HepG2 (cell line): Measurements from ENCODE around the gene KRT14. TPM values are rescaled to one million over a fixed set of nuclear protein-coding genes. Genes with fewer than 3 reads are reported as not detected.

Experiments
- DRAP1 ChIP-seq: IDR thresholded peaks from 2 replicates; pipeline ENCODE4 v1.6.1; 2016; ENCODE audit warnings: missing genetic modification reagents, missing compliant biosample characterization
- ELK4 ChIP-seq: sonication (generic); formaldehyde crosslinking; IDR thresholded peaks from 2 replicates; pipeline ENCODE4 v1.9.0; 2021; ENCODE audit warnings: missing genetic modification reagents, borderline replicate concordance
- ESRRA ChIP-seq: sonication (generic); formaldehyde crosslinking; IDR thresholded peaks from 2 replicates; pipeline ENCODE4 v1.5.1; 2020; ENCODE audit warnings: mild to moderate bottlenecking, low read depth, missing genetic modification reagents
- FOXK1 ChIP-seq: sonication (generic); formaldehyde crosslinking; IDR thresholded peaks from 2 replicates; pipeline ENCODE4 v1.4.0; 2020; ENCODE audit warnings: low read depth, missing genetic modification reagents, borderline replicate concordance
- GPN1 ChIP-seq: sonication (generic); formaldehyde crosslinking; IDR thresholded peaks from 2 replicates; pipeline ENCODE4 v1.5.1; 2020; ENCODE audit warnings: missing genetic modification reagents, borderline replicate concordance
- HNRNPH1 ChIP-seq: fragments of 200-400 bp; formaldehyde crosslinking; optimal IDR thresholded peaks from 2 replicates; pipeline ENCODE3; 2017; ENCODE audit warnings: mild to moderate bottlenecking, low read depth, low read length
- IKZF4 ChIP-seq: sonication (generic); formaldehyde crosslinking; IDR thresholded peaks from 2 replicates; pipeline ENCODE4 v1.5.1; 2020; ENCODE audit warnings: borderline replicate concordance, mild to moderate bottlenecking, low read depth, missing genetic modification reagents; ENCODE audit errors: not compliant biosample characterization
- SKI ChIP-seq: fragments of 450-650 bp; IDR thresholded peaks from one replicate; pipeline ENCODE4 v1.6.1; 2018; ENCODE audit warnings: mild to moderate bottlenecking; ENCODE audit not compliant: partially characterized antibody
- ZBTB26 ChIP-seq: IDR thresholded peaks from 2 replicates; pipeline ENCODE4 v1.6.1; 2016; ENCODE audit warnings: missing compliant biosample characterization, missing genetic modification reagents, borderline replicate concordance
- ZNF124 ChIP-seq: sonication (generic); formaldehyde crosslinking; IDR thresholded peaks from 2 replicates; pipeline ENCODE4 v1.4.0; 2020; ENCODE audit warnings: missing genetic modification reagents
- ZNF225 ChIP-seq: sonication (generic); formaldehyde crosslinking; IDR thresholded peaks from 2 replicates; pipeline ENCODE4 v1.4.0; 2020; ENCODE audit warnings: mild to moderate bottlenecking, missing genetic modification reagents
- ZNF251 ChIP-seq: sonication (generic); formaldehyde crosslinking; IDR thresholded peaks from 2 replicates; pipeline ENCODE4 v1.9.0; 2021; ENCODE audit warnings: mild to moderate bottlenecking, missing genetic modification reagents
- ZNF275 ChIP-seq: sonication (generic); formaldehyde crosslinking; IDR thresholded peaks from 2 replicates; pipeline ENCODE4 v1.8.0; 2022; ENCODE audit warnings: missing genetic modification reagents, mild to moderate bottlenecking, inconsistent platforms, borderline replicate concordance
- ZNF333 ChIP-seq: sonication (generic); formaldehyde crosslinking; IDR thresholded peaks from 2 replicates; pipeline ENCODE4 v1.4.0; 2020; ENCODE audit warnings: mild to moderate bottlenecking, missing genetic modification reagents, borderline replicate concordance
- ZNF335 ChIP-seq: sonication (generic); formaldehyde crosslinking; IDR thresholded peaks from 2 replicates; pipeline ENCODE4 v1.4.0; 2020; ENCODE audit warnings: missing genetic modification reagents
- ZNF468 ChIP-seq: sonication (generic); formaldehyde crosslinking; IDR thresholded peaks from 2 replicates; pipeline ENCODE4 v1.8.0; 2022; ENCODE audit warnings: mild to moderate bottlenecking, moderate library complexity, missing genetic modification reagents
- ZNF609 ChIP-seq: sonication (generic); formaldehyde crosslinking; IDR thresholded peaks from 2 replicates; pipeline ENCODE4 v1.4.0; 2020; ENCODE audit warnings: mild to moderate bottlenecking, missing genetic modification reagents, borderline replicate concordance
- ZNF768 ChIP-seq: sonication (generic); formaldehyde crosslinking; IDR thresholded peaks from 2 replicates; pipeline ENCODE4 v1.4.0; 2020; ENCODE audit warnings: missing genetic modification reagents
- ZNF780A ChIP-seq: sonication (generic); formaldehyde crosslinking; IDR thresholded peaks from 2 replicates; pipeline ENCODE4 v1.8.0; 2022; ENCODE audit warnings: mild to moderate bottlenecking, missing genetic modification reagents, moderate library complexity
- ZSCAN22 ChIP-seq: sonication (generic); formaldehyde crosslinking; IDR thresholded peaks from 2 replicates; pipeline ENCODE4 v1.4.0; 2020; ENCODE audit warnings: mild to moderate bottlenecking, missing genetic modification reagents
- polyA plus RNA-seq, 8 experiments: library from polyadenylated mRNA; depleted of rRNA in 3 of 8; stranded (reverse) in 7 of 8; unstranded in 1 of 8; fragments of >200 nt; fragmentation: Illumina TruSeq in 4 of 8; extraction: Trizol in 4 of 8; gene quantifications; 2 replicates each; pipeline versions ENCODE4 v1.2.1 to v1.2.3, GENCODE V29; 2011 to 2016; ENCODE audit warnings: low read depth in 4 of 8, missing spikeins in 1 of 8, mixed read lengths in 1 of 8; ENCODE audit not compliant: insufficient read depth in 1 of 8
- total RNA-seq, 5 experiments: library from RNA; depleted of rRNA; stranded (reverse); fragments of >200 nt; fragmentation: Illumina TruSeq; extraction: Trizol; gene quantifications; 2 replicates each; pipeline ENCODE4 v1.2.3, GENCODE V29; 2016; ENCODE audit warnings: low read depth in 1 of 5

Gene KRT14
- total and polyA plus RNA-seq, 2 of the 13 experiments (the other 11 are each of a cell fraction or from before 2014, with no cell fraction given), result 0.09 TPM; not detected in 1

- no peak for TF ChIP-seq SKI
- no peak for TF ChIP-seq FOXK1 (CRISPR knock-in tag)
- 0 out of 2 replicates have a peak, but pooled peaks have one; percentile 41 for TF ChIP-seq ZNF609 (CRISPR knock-in tag)
- 0 out of 2 replicates have a peak, but pooled peaks have one; percentile 66 for TF ChIP-seq ZNF333 (CRISPR knock-in tag)
- 0 out of 2 replicates have a peak, but pooled peaks have one; percentile 44 for TF ChIP-seq ZBTB26 (CRISPR knock-in tag)
- TF ChIP-seq DRAP1 (CRISPR knock-in tag), result no peak
- TF ChIP-seq ZNF768, result peak; percentile 97
- peak; percentile 32; the same call in 1 of the 2 replicates for TF ChIP-seq ESRRA (CRISPR knock-in tag)
- TF ChIP-seq IKZF4 (CRISPR knock-in tag), result peak; percentile 4
- peak; percentile 89 for TF ChIP-seq ZSCAN22 (CRISPR knock-in tag)
- no peak for TF ChIP-seq ZNF780A
- TF ChIP-seq ZNF251 (CRISPR knock-in tag), result no peak
- TF ChIP-seq ZNF124 (CRISPR knock-in tag), result no peak; the same call in 1 of the 2 replicates
- no peak for TF ChIP-seq GPN1 (CRISPR knock-in tag)
- TF ChIP-seq ZNF275 (CRISPR knock-in tag), result no peak
- no peak for TF ChIP-seq ZNF335 (CRISPR knock-in tag)
- TF ChIP-seq ELK4 (CRISPR knock-in tag), result no peak
- TF ChIP-seq ZNF225 (CRISPR knock-in tag), result no peak
- TF ChIP-seq ZNF468 (CRISPR knock-in tag), result no peak
- TF ChIP-seq HNRNPH1, result no peak
Measured at GRCh38 chr17:41548844-41549595, 37.7 kb downstream of the KRT14 start (continued).
